ENCODE data around the gene CTBP2. TPM values are rescaled to one million over a fixed set of nuclear protein-coding genes. Genes with fewer than 3 reads are reported as not detected.

Gene CTBP2
- total RNA-seq, 1 experiment from 2014 or later: 97.2 TPM

DNA sequence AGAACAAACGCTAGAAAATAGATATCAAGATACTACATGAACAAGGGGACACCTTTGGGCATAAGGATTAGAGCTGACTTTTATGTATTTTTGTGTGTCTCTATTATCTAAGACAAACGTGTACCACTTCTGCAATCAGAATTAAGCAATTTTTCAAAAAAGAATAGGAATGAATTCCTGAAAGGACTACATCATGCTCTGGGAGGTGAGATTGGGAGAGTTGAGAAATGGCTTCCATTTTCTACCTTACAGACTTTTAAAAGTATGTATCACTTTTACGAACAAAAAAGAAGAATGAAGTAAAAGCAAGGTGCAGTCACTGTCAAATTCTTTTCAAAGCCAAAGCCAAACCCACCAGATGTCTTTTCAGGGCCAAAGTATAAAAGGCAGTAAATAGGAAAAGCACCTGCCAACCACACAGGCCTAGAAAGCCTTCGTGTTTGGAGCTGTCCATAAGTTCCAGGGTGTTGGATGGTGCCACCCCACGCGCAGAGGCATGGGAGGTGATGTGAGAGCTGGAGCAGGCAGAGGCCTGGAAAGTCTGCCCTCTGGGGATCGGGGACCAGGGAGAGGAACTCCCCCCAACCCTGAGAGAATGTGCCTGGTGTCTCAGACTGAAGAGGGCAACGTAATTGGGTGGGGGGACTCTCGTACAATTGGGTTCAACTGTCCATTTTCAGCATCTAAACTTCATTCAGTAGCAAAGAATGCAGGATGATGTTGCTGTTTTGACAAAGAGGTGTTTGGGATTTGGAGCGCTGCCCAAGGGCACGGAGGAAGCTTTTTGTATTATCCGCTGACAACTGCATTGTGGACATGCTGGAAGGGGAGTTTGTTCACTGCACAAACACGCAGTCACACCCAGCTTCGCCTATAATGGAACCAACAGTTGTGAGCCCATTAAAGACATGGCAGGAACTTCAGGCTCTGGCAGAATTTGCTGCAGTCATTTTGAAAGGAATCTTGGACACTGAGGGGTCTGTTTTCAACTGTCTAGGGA, 17.6 kb upstream of the CTBP2 start:
- H3K4me1 ChIP-seq: no peaks in the 10 kb centered on the region
- POLR2A ChIA-PET: no interaction called here
- Mint-ChIP-seq H3K4me3 (ENCODE audit: unreplicated experiment) (no peak overlapping the region), H3K27ac (ENCODE audit: unreplicated experiment) (no peak overlapping the region), H3K36me3 (ENCODE audit: insufficient read depth, unreplicated experiment) (no peaks in the 10 kb centered on the region), H3K4me1 (ENCODE audit: low read depth, unreplicated experiment) (no peaks in the 10 kb centered on the region), H3K27me3 (ENCODE audit: insufficient read depth, unreplicated experiment) (peaks cover 9% of the 10 kb centered on the region), H3K9me3 (ENCODE audit: unreplicated experiment) (no peaks in the 10 kb centered on the region)
- no peaks in the 10 kb centered on the region for H3K36me3 ChIP-seq (ENCODE audit: control insufficient read depth, insufficient read depth, low read length)
- no TSS peak for BruUV-seq (replicated peaks)
- intact Hi-C loops (cut with micrococcal nuclease; ENCODE audit: unreplicated experiment): no loop called here
- no peaks in the 10 kb centered on the region for H3K27me3 ChIP-seq (replicated peaks; ENCODE audit: control insufficient read depth, insufficient read depth, low read length)
- TF ChIP-seq, protein P1, sequence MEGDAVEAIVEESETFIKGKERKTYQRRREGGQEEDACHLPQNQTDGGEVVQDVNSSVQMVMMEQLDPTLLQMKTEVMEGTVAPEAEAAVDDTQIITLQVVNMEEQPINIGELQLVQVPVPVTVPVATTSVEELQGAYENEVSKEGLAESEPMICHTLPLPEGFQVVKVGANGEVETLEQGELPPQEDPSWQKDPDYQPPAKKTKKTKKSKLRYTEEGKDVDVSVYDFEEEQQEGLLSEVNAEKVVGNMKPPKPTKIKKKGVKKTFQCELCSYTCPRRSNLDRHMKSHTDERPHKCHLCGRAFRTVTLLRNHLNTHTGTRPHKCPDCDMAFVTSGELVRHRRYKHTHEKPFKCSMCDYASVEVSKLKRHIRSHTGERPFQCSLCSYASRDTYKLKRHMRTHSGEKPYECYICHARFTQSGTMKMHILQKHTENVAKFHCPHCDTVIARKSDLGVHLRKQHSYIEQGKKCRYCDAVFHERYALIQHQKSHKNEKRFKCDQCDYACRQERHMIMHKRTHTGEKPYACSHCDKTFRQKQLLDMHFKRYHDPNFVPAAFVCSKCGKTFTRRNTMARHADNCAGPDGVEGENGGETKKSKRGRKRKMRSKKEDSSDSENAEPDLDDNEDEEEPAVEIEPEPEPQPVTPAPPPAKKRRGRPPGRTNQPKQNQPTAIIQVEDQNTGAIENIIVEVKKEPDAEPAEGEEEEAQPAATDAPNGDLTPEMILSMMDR (IDR thresholded peaks at IDR 0.05; ENCODE audit: insufficient read depth in 1 of 2, low read depth in 1 of 2, low read length in 1 of 2, severe bottlenecking in 1 of 2, unreplicated experiment in 1 of 2): no peak
- DNase-seq: no peak
- CTCF ChIA-PET: no interaction called here
- H3K4me3 ChIP-seq (ENCODE audit: low read depth, low read length): no peak overlapping the region
- H3K9me3 ChIP-seq: no peaks in the 10 kb centered on the region

DNA sequence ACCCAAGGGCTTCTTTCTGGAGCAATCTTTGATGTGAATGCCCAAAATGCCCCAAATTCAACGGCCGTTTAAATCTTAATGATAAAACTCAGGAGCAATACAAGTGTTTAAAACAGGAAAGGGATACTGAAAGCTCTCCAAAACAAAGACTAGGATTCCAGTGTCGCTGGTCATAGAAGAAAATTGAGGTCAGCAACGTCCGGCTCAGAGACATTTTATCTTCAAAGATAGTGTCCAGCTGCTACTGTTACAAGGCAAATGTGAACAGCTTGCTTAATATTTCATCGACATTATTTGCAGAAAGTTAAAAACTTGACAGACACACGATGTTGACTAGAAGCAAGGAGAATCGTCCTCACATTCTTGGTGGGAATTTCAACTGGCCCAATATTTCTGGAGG, 15.4 kb upstream of the CTBP2 start:
- H3K27me3 ChIP-seq (replicated peaks; ENCODE audit: control insufficient read depth, insufficient read depth, low read length): no peaks in the 10 kb centered on the region
- Mint-ChIP-seq H3K4me3 (ENCODE audit: unreplicated experiment) (no peak overlapping the region), H3K27me3 (ENCODE audit: insufficient read depth, unreplicated experiment) (peaks cover 4% of the 10 kb centered on the region), H3K27ac (ENCODE audit: unreplicated experiment) (no peak overlapping the region), H3K9me3 (ENCODE audit: unreplicated experiment) (no peaks in the 10 kb centered on the region), H3K4me1 (ENCODE audit: low read depth, unreplicated experiment) (no peaks in the 10 kb centered on the region), H3K36me3 (ENCODE audit: insufficient read depth, unreplicated experiment) (no peaks in the 10 kb centered on the region)
- H3K36me3 ChIP-seq (ENCODE audit: control insufficient read depth, insufficient read depth, low read length): no peaks in the 10 kb centered on the region
- TF ChIP-seq, protein P1 (IDR thresholded peaks at IDR 0.05; ENCODE audit: insufficient read depth in 1 of 2, low read depth in 1 of 2, low read length in 1 of 2, severe bottlenecking in 1 of 2, unreplicated experiment in 1 of 2): no peak
- H3K4me1 ChIP-seq: no peaks in the 10 kb centered on the region
- no TSS peak for BruUV-seq (replicated peaks)
- H3K4me3 ChIP-seq (ENCODE audit: low read depth, low read length): no peak overlapping the region
- intact Hi-C loops (cut with micrococcal nuclease; ENCODE audit: unreplicated experiment): no loop called here
- ChIA-PET POLR2A (no interaction called here), CTCF (no interaction called here)
- H3K9me3 ChIP-seq: no peaks in the 10 kb centered on the region
- no peak for DNase-seq

DNA sequence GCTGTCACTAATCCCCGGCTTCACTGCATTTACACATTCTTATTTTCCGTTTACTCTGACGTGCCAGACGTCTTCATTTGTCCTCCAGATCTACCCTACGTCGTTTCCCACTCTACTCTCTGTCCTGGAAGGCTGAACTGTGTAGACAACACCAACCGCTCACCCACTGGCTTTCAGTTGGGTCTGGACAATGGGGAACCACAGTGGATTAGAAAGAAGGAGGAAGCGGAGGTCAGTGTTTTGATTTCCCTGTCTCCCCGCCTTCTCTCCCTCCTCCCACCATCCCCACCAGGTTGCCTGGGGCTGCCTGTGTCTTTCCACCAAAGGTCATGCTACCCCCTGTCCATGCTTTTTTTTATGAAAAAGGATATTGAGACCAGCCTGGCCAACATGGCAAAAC, 14.0 kb upstream of the CTBP2 start:
- BruUV-seq (replicated peaks): no TSS peak
- no peak overlapping the region for H3K4me3 Mint-ChIP-seq (ENCODE audit: unreplicated experiment)
- Histone ChIP-seq H3K36me3 (ENCODE audit: control insufficient read depth, insufficient read depth, low read length) (no peaks in the 10 kb centered on the region), H3K4me3 (ENCODE audit: low read depth, low read length) (no peak overlapping the region), H3K27me3 (replicated peaks; ENCODE audit: control insufficient read depth, insufficient read depth, low read length) (no peaks in the 10 kb centered on the region), H3K9me3 (no peaks in the 10 kb centered on the region), H3K4me1 (no peaks in the 10 kb centered on the region)
- TF ChIP-seq, protein P1 (IDR thresholded peaks at IDR 0.05; ENCODE audit: insufficient read depth in 1 of 2, low read depth in 1 of 2, low read length in 1 of 2, severe bottlenecking in 1 of 2, unreplicated experiment in 1 of 2): no peak
- no peaks in the 10 kb centered on the region for H3K4me1 Mint-ChIP-seq (ENCODE audit: low read depth, unreplicated experiment)
- intact Hi-C loops (cut with micrococcal nuclease; ENCODE audit: unreplicated experiment): no loop called here
- CTCF ChIA-PET: no interaction called here
- no peak for DNase-seq
- H3K9me3 Mint-ChIP-seq (ENCODE audit: unreplicated experiment): no peaks in the 10 kb centered on the region
- POLR2A ChIA-PET: no interaction called here
- H3K27ac Mint-ChIP-seq (ENCODE audit: unreplicated experiment): no peak overlapping the region
- peaks cover 4% of the 10 kb centered on the region for H3K27me3 Mint-ChIP-seq (ENCODE audit: insufficient read depth, unreplicated experiment)
- H3K36me3 Mint-ChIP-seq (ENCODE audit: insufficient read depth, unreplicated experiment): no peaks in the 10 kb centered on the region
